Activated naive CD4-positive, alpha-beta T cell treated with anti-CD3 and anti-CD28 coated beads, Interleukin-2, amount 50 U/mL, for 24 hours (primary cell): ENCODE measurements around the gene GLP1R.

Experiments used
- H3K27ac Mint-ChIP-seq: one replicate; pipeline ENCODE4 v1.8.0; 2021; ENCODE audit warnings: mild to moderate bottlenecking, mixed read lengths
- H3K27me3 Mint-ChIP-seq: one replicate; pipeline ENCODE4 v1.8.0; 2021; ENCODE audit warnings: mixed read lengths
- H3K36me3 Mint-ChIP-seq: one replicate; pipeline ENCODE4 v1.8.0; 2021; ENCODE audit warnings: mixed read lengths
- H3K4me1 Mint-ChIP-seq: one replicate; pipeline ENCODE4 v1.8.0; 2021; ENCODE audit warnings: mixed read lengths
- H3K4me3 Mint-ChIP-seq: one replicate; pipeline ENCODE4 v1.8.0; 2021; ENCODE audit warnings: mild to moderate bottlenecking, mixed read lengths
- H3K9me3 Mint-ChIP-seq: one replicate; pipeline ENCODE4 v1.8.0; 2021; ENCODE audit warnings: mixed read lengths

The GLP1R gene

DNA sequence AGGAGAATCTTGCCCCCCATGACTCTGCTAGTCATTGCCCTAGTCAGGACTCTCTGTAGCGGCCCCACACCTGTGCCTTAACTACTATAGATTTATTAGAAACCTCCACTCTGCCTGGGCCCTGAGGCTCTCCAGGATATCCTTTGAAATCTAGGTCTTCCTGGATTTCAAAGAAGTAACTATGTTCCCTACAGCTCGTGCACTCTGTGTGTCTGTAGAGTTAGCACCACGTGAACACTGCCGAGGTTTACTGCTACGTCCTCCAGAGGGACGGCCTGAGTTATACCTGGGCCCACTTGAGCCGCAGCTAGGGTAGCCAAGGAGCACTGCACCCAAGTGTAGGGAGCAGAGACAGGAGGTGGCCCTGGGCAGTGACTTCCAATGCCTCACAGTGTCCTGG lies 19.8 kb downstream of the GLP1R start:
- Mint-ChIP-seq H3K27ac (no peak overlapping the region), H3K36me3 (no peaks in the 10 kb centered on the region), H3K4me1 (no peaks in the 10 kb centered on the region), H3K9me3 (no peaks in the 10 kb centered on the region), H3K27me3 (peaks cover 2% of the 10 kb centered on the region), H3K4me3 (no peak overlapping the region)

DNA sequence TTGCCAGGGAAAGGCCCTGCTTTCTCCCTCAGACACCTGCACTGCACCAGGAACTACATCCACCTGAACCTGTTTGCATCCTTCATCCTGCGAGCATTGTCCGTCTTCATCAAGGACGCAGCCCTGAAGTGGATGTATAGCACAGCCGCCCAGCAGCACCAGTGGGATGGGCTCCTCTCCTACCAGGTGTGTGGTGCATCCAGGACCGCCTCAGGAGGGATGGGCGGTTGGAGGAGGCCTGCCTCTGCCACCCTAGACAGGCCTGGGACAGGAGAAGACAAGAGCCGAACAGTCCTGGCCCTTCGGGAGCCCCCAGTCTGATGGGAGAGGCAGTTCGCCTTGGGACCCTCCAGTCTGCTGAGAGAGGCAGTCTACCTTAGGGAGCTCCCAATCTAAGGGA lies 24.2 kb downstream of the GLP1R start:
- Mint-ChIP-seq H3K27ac (no peak overlapping the region), H3K27me3 (peaks cover 2% of the 10 kb centered on the region), H3K9me3 (no peaks in the 10 kb centered on the region), H3K36me3 (no peaks in the 10 kb centered on the region), H3K4me1 (no peaks in the 10 kb centered on the region), H3K4me3 (no peak overlapping the region)

DNA sequence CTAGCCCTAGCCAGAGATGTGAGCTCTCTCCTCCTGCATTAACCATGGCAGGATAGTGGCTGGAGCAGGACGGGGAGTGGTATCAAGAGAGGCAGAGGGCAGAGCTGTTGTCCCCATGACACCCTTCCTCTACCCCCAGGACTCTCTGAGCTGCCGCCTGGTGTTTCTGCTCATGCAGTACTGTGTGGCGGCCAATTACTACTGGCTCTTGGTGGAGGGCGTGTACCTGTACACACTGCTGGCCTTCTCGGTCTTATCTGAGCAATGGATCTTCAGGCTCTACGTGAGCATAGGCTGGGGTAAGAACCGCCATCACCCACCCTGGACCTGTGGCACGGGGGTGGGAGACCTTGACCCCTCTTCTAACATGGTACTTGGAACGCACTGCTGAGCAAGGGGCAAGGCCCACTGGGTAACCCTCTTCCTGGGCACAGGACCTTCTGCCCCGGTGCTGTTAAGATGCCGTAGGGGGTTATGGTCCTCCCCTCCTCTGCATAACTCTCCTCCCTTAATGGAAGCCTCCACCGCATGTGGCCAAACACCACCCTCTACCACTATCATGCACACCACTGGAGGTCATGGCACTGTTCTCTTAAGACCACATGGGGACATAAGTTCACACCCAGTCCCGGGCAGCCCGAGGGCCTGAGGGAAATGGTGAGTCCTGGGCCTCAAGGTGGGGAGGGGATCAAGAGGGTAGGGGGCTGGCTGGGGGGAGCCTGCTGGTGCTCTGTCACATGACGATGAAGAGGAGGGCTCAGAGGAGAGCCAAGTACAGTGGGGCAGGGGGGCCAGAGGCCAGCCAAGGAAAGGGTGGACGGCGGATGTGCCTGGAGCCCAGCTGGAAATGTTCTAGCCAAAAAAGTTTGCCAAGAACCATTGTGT lies 25.1 kb downstream of the GLP1R start:
- Mint-ChIP-seq H3K4me1 (no peaks in the 10 kb centered on the region), H3K27me3 (peaks cover 2% of the 10 kb centered on the region), H3K27ac (no peak overlapping the region), H3K4me3 (no peak overlapping the region), H3K9me3 (no peaks in the 10 kb centered on the region), H3K36me3 (no peaks in the 10 kb centered on the region)

DNA sequence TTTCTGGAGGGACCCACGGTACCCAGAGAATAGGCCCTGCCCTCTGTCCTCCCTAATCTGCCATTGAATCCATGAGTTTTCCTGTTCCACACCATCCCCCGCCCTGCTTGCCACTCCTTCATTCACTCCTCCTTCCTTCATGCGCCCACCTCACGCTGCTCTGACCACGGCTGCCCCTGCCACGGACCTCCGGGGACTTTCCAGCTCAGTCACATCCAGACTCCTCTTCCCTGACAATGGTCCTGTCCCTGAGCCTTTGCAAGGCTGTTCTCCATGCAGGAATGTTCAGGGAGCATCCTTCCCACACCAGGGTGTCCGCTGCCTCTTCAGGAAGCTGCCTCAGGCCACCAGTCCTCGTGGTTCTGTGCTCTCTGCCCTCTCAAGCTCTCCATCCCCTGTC lies 25.9 kb downstream of the GLP1R start:
- no peaks in the 10 kb centered on the region for H3K9me3 Mint-ChIP-seq
- no peaks in the 10 kb centered on the region for H3K36me3 Mint-ChIP-seq
- H3K4me1 Mint-ChIP-seq, result no peaks in the 10 kb centered on the region
- no peak overlapping the region for H3K27ac Mint-ChIP-seq
- no peak overlapping the region for H3K4me3 Mint-ChIP-seq
- peaks cover 2% of the 10 kb centered on the region for H3K27me3 Mint-ChIP-seq

DNA sequence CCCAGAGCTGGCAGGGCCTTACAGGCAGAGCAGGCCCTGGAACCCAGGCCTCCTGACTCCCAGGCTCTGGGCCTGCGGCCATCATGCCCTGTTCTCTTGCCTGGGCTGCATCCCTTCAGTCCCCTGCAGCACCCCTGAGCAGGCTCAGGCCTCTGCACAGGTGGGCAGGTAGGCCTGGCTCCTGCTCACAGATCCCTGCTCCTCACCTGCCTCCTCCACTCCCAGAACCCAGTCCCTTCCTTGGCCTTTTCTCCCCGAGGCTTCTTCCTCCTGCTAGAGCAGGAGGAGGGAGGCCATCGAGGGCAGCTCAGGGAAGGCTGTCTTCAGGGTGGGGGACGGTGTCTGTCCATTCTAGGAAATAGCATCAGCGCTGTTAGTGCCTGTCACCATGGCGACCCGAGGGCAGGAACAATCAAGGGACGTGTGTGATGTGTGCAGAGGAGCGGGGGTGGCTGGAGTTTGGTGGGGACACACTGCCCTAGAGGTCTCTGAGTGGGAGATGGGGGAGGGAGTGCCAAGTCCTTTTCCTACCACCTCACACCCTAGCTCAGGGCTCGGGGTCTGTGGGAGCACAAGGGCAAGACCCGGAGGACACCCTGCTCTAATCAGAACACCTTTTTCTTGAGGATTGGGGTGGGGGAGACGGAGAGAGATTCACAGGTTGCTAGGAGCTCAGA lies 26.6 kb downstream of the GLP1R start:
- Mint-ChIP-seq H3K27me3 (peaks cover 2% of the 10 kb centered on the region), H3K4me3 (no peak overlapping the region), H3K4me1 (no peaks in the 10 kb centered on the region), H3K36me3 (no peaks in the 10 kb centered on the region), H3K27ac (no peak overlapping the region), H3K9me3 (no peaks in the 10 kb centered on the region)

DNA sequence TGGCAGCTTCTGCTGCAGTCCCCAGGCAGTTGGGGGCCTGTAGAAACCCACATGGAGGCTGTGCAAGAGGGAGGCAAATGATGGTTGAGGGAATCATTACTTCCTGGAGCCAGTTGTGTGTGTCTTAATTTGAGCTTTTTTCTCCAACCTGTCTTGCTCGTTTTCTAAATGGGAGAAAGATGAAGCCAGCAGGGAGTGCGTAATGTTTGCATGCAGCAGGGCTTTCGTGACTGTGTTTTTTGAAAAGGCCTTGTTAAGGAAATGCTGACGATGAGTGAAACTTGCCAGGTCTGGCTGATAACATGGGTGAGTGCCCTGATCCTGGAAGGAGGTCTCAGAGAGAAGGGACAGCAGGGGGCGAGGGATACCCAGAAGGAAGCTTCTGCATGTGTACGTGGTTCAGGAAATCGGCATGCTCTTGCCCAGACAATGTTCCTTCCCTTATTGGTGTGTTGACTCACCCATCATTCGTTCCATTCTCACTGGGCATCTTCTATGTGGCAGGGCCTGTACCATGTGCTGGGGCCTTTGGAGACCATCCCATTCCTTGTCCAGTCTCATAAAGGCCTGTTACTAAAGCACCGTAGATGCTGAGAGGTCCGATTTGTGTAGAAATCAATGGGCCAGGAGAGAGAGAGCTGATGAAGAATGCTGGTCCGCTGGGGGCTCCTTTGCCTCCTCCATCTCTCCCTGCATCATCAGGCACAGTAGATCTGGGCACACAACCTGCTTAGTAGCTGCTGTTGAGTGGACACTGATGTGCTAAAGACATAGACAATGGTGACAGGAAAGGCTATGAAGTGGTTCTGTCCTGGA lies 27.4 kb downstream of the GLP1R start:
- H3K27ac Mint-ChIP-seq, result no peak overlapping the region
- no peaks in the 10 kb centered on the region for H3K4me1 Mint-ChIP-seq
- no peaks in the 10 kb centered on the region for H3K27me3 Mint-ChIP-seq
- no peaks in the 10 kb centered on the region for H3K36me3 Mint-ChIP-seq
- no peaks in the 10 kb centered on the region for H3K9me3 Mint-ChIP-seq
- H3K4me3 Mint-ChIP-seq, result no peak overlapping the region

DNA sequence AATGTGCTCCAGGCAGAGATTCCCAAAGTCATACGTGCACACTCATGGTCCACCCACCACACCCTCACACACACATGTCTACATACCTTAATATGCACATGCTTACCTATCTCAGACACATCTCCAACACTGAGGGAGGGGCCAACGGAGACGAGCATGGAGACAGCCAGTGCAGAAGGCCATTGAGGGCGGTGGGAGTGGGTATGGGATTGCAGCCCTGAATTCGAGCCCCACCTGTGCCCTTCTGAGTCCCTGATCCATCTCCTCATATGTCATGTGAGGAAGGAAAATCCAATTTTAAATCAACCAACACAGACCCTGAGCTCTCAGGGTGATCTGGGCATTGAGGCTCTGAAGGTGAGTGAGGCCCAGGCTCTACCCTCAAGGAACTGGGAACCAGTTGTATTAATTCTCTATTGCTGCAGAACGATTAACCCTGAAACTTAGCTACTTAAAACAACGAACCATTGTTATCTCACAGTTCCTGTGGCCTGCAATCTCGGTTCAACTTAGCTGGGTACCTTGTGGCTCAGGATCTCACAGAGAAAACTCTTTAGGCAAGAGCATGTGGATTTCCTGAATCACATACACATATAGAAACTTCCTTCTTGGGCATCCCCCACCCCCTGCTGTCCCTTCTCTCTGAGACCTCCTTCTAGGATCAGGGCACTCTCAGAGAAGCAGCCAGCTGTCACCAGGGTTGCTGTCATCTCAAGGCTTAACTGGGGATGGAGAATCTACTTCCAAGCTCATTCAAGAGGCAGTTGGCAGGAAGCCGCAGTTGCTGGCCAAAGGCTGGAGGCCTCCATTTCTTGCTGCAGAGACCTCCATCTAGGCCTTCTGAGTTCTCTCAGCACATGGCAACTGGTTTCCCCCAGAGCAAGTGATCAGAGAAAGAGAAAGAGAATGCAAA lies 28.3 kb downstream of the GLP1R start:
- H3K27me3 Mint-ChIP-seq, result no peaks in the 10 kb centered on the region
- no peak overlapping the region for H3K27ac Mint-ChIP-seq
- H3K4me3 Mint-ChIP-seq, result no peak overlapping the region
- no peaks in the 10 kb centered on the region for H3K4me1 Mint-ChIP-seq
- H3K36me3 Mint-ChIP-seq, result no peaks in the 10 kb centered on the region
- H3K9me3 Mint-ChIP-seq, result no peaks in the 10 kb centered on the region

DNA sequence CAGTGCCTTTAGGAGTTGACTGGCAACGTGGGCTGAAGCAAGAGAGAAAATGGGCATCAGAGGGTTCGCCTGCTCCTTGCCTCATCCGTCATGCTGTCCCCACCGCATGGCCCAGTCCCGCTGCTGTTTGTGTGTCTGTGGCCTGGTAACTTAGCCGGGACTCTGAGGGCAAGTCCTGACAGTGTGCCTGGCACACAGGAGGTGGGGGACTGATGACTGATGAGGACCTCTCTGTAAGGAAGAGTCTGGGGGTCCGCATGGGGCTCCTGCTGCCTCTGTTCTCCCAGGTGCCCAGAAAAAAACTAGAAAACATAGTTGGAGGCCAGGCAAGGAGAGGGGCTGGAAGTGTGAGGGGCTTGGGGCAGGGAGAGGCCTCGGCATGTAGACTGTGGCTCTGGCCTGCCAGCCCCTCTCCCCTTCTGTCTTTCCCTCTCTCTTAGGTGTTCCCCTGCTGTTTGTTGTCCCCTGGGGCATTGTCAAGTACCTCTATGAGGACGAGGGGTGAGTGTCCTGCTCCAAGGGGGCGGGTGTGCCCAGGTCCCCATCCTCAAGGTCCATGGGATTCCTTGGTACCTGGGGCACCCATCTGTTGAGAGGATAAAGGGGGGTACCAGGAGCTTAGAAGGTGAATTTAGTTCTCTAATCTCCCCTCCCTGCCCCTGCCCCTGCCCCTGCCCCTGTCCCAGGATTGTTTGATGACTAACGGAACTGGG lies 29.5 kb downstream of the GLP1R start:
- no peak overlapping the region for H3K27ac Mint-ChIP-seq
- H3K4me3 Mint-ChIP-seq, result no peak overlapping the region
- no peaks in the 10 kb centered on the region for H3K9me3 Mint-ChIP-seq
- H3K4me1 Mint-ChIP-seq, result no peaks in the 10 kb centered on the region
- no peaks in the 10 kb centered on the region for H3K27me3 Mint-ChIP-seq
- H3K36me3 Mint-ChIP-seq, result no peaks in the 10 kb centered on the region

DNA sequence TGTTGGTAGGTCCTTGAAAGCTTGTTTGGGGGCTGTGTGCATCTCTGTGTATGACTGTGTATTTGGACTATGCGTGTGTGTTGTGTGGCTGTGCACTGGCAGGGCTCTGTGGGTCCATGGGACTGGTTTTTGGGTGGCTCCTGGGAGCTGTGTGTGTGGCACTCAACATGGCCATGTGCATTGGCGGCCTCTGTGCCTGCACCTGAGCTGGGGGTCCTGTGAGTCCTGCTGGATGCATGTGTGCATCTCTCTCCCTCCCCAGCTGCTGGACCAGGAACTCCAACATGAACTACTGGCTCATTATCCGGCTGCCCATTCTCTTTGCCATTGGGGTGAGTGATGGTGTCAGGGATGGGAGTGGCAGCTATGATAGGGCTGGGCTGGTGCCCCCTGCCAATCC lies 30.1 kb downstream of the GLP1R start:
- Mint-ChIP-seq H3K36me3 (no peaks in the 10 kb centered on the region), H3K4me3 (no peak overlapping the region), H3K9me3 (no peaks in the 10 kb centered on the region), H3K4me1 (no peaks in the 10 kb centered on the region), H3K27ac (no peak overlapping the region), H3K27me3 (no peaks in the 10 kb centered on the region)

DNA sequence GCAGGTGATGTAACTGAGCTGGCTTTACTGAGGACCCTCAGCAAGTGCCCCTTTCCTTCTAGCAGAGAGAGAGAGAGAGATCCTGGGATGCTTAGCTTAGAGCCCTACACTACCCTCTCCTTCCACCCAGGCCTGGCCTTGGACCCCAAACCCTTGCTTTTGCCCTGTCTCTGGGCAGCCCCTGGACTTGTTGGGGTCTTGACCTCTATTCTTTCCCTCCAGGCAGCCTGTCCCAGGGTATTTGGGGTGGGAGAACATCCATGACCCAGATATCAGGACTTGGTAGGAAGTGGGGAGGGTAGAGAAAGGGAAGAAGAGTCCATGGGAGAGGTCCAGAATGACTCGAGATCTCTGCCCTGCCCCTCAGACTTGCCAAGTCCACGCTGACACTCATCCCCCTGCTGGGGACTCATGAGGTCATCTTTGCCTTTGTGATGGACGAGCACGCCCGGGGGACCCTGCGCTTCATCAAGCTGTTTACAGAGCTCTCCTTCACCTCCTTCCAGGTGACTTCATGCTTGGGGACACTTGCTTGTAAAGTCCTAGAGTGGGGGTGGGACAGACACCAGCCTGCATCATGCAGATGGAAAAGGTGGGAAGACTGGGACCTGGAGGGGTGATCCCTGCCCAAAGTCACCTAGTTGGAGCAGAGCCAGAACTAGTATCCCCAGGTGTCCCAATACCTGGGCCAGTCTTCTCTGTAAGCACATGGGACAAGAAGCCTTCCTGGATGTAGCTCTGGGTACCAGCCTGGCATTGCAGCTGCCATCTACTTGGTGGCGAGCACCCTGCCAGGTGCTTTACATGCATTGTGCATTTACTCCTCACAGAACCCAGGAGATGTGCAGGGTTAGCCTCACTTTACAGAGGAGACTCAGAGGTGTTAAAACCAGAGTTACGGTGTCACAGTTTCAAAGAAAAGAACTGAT lies 30.9 kb downstream of the GLP1R start:
- no peaks in the 10 kb centered on the region for H3K4me1 Mint-ChIP-seq
- H3K27ac Mint-ChIP-seq, result no peak overlapping the region
- H3K9me3 Mint-ChIP-seq, result no peaks in the 10 kb centered on the region
- H3K4me3 Mint-ChIP-seq, result no peak overlapping the region
- H3K36me3 Mint-ChIP-seq, result no peaks in the 10 kb centered on the region
- H3K27me3 Mint-ChIP-seq, result no peaks in the 10 kb centered on the region

DNA sequence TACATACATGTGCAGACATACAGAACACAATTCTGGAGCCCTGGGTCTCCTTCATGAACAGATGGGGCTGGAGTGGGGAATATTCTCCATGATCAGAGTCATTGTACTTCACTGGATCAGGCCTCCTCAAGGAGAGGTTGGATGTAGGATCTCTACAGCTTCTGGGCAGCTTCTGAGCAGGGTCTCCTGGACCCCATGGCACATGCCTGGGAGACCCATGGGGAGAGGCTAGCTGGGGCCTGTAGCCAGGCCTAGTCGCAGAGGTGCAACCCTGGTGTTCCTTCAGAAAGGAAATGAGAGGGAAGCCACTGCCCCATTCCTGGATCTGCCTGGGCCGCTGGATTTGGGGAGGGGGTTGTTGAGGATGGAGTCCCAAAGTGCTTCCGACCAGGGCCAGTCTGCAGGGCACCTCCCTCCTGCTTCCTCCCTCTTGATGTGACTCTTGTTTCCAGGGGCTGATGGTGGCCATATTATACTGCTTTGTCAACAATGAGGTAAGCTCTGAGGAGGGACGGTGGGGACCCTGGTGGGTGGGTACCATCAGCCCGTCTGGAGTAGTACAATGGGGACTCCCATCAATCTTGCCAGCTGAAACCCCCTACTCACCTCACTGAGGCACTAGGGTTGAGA lies 31.8 kb downstream of the GLP1R start:
- H3K27me3 Mint-ChIP-seq, result no peaks in the 10 kb centered on the region
- no peaks in the 10 kb centered on the region for H3K9me3 Mint-ChIP-seq
- H3K4me1 Mint-ChIP-seq, result no peaks in the 10 kb centered on the region
- no peaks in the 10 kb centered on the region for H3K36me3 Mint-ChIP-seq
- H3K27ac Mint-ChIP-seq, result no peak overlapping the region
- no peak overlapping the region for H3K4me3 Mint-ChIP-seq

DNA sequence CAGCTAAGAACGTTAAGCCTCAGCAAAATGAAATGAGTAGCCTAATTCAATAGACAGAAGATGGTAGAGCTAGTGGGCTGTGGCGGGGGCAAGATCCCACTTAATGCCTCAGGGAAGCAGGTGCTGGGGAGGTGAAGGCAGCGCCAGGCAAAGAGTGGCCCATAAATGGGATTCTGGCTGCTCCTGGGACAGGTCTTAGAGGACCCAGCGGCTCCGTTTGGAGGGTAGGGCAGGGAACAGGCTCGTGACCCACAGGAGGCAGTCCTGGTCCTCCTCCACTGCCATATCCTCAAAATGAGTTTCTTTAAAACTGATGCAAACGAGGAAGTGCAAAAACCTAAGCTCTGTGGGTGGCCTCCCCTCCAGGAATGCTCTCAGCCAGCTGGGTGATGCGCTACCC lies 33.7 kb downstream of the GLP1R start:
- H3K27me3 Mint-ChIP-seq, result peaks cover 2% of the 10 kb centered on the region
- H3K4me3 Mint-ChIP-seq, result no peak overlapping the region
- H3K27ac Mint-ChIP-seq, result no peak overlapping the region
- no peaks in the 10 kb centered on the region for H3K36me3 Mint-ChIP-seq
- H3K9me3 Mint-ChIP-seq, result no peaks in the 10 kb centered on the region
- H3K4me1 Mint-ChIP-seq, result no peaks in the 10 kb centered on the region

DNA sequence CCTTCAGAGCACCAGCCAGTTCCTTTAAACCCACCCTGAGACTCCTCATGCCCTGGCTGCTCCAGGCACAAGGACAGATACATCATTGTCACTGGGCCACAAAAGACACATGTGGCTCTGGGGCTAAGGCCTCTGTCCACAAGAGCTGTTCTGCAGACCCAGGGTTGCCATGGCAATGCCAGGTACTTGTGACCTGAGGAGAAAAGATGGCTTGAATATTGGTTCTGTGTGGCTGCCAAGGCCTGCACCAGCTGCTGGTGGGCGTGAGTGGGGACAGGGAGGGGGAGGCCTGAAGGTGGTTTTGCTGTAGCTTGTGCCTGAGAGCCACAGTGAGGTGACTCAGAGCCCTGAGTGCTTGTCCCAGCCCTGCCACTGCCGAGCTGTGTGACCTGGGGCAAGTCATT lies 34.7 kb downstream of the GLP1R start:
- H3K27ac Mint-ChIP-seq, result no peak overlapping the region
- H3K9me3 Mint-ChIP-seq, result no peaks in the 10 kb centered on the region
- no peaks in the 10 kb centered on the region for H3K4me1 Mint-ChIP-seq
- peaks cover 4% of the 10 kb centered on the region for H3K27me3 Mint-ChIP-seq
- no peaks in the 10 kb centered on the region for H3K36me3 Mint-ChIP-seq
- H3K4me3 Mint-ChIP-seq, result no peak overlapping the region
